ENCODE results near the gene SERPINE3. TPM values are rescaled to one million over a fixed set of nuclear protein-coding genes. Genes with fewer than 3 reads are reported as not detected.

Gene SERPINE3
- total RNA-seq, 1 experiment from 2014 or later, result 0.59 TPM

- TF ChIP-seq ATF2 (CRISPR knock-in tag; IDR thresholded peaks at IDR 0.05; ENCODE audit: borderline replicate concordance, low read depth) (no peak), NFE2L1 (CRISPR knock-in tag; IDR thresholded peaks at IDR 0.05) (no peak)
Observed at GRCh38 chr13:51349016-51349415, 9.5 kb downstream of the SERPINE3 start (continued).

GRCh38 chr13:51355217-51355616, 15.7 kb downstream of the SERPINE3 start:
- ChIA-PET POLR2A (no interaction called here), CTCF (interaction anchor here (1.2 kb wide), 1 partner anchor 230 kb away, joined by 3 read pairs; no protein-coding TSS in a partner anchor)
- H3K27ac Mint-ChIP-seq, result no peak overlapping the region
- H3K4me1 Mint-ChIP-seq, result peaks cover 17% of the 10 kb centered on the region
- H3K36me3 Mint-ChIP-seq, result no peaks in the 10 kb centered on the region
- H3K4me3 Mint-ChIP-seq, result no peak overlapping the region
- TF ChIP-seq ATF3 (CRISPR knock-in tag; conservative IDR thresholded peaks at IDR 0.05) (no peak), ZNF219 (CRISPR knock-in tag; IDR thresholded peaks at IDR 0.05; ENCODE audit: borderline replicate concordance) (no peak)
- peaks cover 4% of the 10 kb centered on the region; the same call in 1 of the 2 replicates for H3K9me3 Mint-ChIP-seq
- DNase-seq (ENCODE audit: low spot score), result no peak
- no peaks in the 10 kb centered on the region for H3K27me3 Mint-ChIP-seq (ENCODE audit: low read depth)
- no peak for ATAC-seq

- H3K27ac Mint-ChIP-seq, result no peak overlapping the region
- no peak overlapping the region for H3K4me3 Mint-ChIP-seq
- ChIA-PET CTCF (interaction anchor here (0.6 kb wide), 1 partner anchor 77 kb away, joined by 3 read pairs; no protein-coding TSS in a partner anchor), POLR2A (no interaction called here)
- no peak for TF ChIP-seq CREM (CRISPR knock-in tag; IDR thresholded peaks at IDR 0.05)
- no peak for TF ChIP-seq ZBTB43 (CRISPR knock-in tag; IDR thresholded peaks at IDR 0.05)
- no peak for TF ChIP-seq MYBL2 (CRISPR knock-in tag; IDR thresholded peaks at IDR 0.05)
- TF ChIP-seq ZNF121 (CRISPR knock-in tag; IDR thresholded peaks at IDR 0.05), result no peak
- no peak for TF ChIP-seq ZNF138 (CRISPR knock-in tag; conservative IDR thresholded peaks at IDR 0.05)
- TF ChIP-seq CDX4 (CRISPR knock-in tag; IDR thresholded peaks at IDR 0.05; ENCODE audit: borderline replicate concordance), result no peak
- no peaks in the 10 kb centered on the region for H3K36me3 Mint-ChIP-seq
- DNase-seq (ENCODE audit: low spot score) (no peak), ATAC-seq (peak; percentile 38)
- H3K4me1 Mint-ChIP-seq, result peaks cover 36% of the 10 kb centered on the region
- no peaks in the 10 kb centered on the region for H3K9me3 Mint-ChIP-seq
- no peaks in the 10 kb centered on the region for H3K27me3 Mint-ChIP-seq (ENCODE audit: low read depth)
Observed at GRCh38 chr13:51357928-51358595, 18.6 kb downstream of the SERPINE3 start.

GRCh38 chr13:51359352-51359751, 19.9 kb downstream of the SERPINE3 start:
- no peak overlapping the region for H3K27ac Mint-ChIP-seq
- H3K4me1 Mint-ChIP-seq, result peaks cover 35% of the 10 kb centered on the region
- H3K27me3 Mint-ChIP-seq (ENCODE audit: low read depth), result no peaks in the 10 kb centered on the region
- no peaks in the 10 kb centered on the region for H3K9me3 Mint-ChIP-seq
- TF ChIP-seq CTCF (IDR thresholded peaks at IDR 0.05) (no peak), MAX (CRISPR knock-in tag; IDR thresholded peaks at IDR 0.05) (no peak), GRHL2 (CRISPR knock-in tag; IDR thresholded peaks at IDR 0.05; ENCODE audit: insufficient replicate concordance, severe bottlenecking) (no peak), ZMAT4 (CRISPR knock-in tag; IDR thresholded peaks at IDR 0.05) (no peak)
- ATAC-seq, result no peak
- H3K36me3 Mint-ChIP-seq, result peaks cover 3% of the 10 kb centered on the region
- DNase-seq (ENCODE audit: low spot score), result no peak
- H3K4me3 Mint-ChIP-seq, result no peak overlapping the region
- CTCF ChIA-PET, result interaction anchor here (2.0 kb wide), 1 partner anchor 73 kb away, joined by 8 read pairs; no protein-coding TSS in a partner anchor
- POLR2A ChIA-PET, result no interaction called here

Measured in WTC11 (cell line).